HFFc6 (cell line): ENCODE data around the gene HLA-A. TPM values are rescaled to one million over a fixed set of nuclear protein-coding genes. Genes with fewer than 3 reads are reported as not detected.
"Not testable (repeated sequence)": the region's sequence is repeated elsewhere in the genome, so short reads cannot be mapped to it uniquely, and the experiment has no call there.

ENCODE experiments used
- DNase-seq: peaks from one replicate; pipeline ENCODE4 v3.0.0-alpha.2; 2018
- H3K27ac Mint-ChIP-seq: 2 replicates; pipeline ENCODE4 v1.8.0; 2020; ENCODE audit warnings: mild to moderate bottlenecking, mixed read lengths
- H3K27me3 Mint-ChIP-seq: 2 replicates; pipeline ENCODE4 v1.8.0; 2021; ENCODE audit warnings: mild to moderate bottlenecking, moderate library complexity, mixed read lengths; ENCODE audit not compliant: insufficient read depth
- H3K36me3 Mint-ChIP-seq: 2 replicates; pipeline ENCODE4 v1.8.0; 2021; ENCODE audit warnings: low read depth, mixed read lengths
- H3K4me1 Mint-ChIP-seq: 2 replicates; pipeline ENCODE4 v1.8.0; 2020; ENCODE audit warnings: low read depth, mixed read lengths
- H3K4me3 Mint-ChIP-seq: 2 replicates; pipeline ENCODE4 v1.8.0; 2020; ENCODE audit warnings: mild to moderate bottlenecking, moderate library complexity, mixed read lengths
- H3K9me3 Mint-ChIP-seq: 2 replicates; pipeline ENCODE4 v1.8.0; 2020; ENCODE audit warnings: mild to moderate bottlenecking, mixed read lengths
- total RNA-seq, 6 experiments: library from RNA; stranded (reverse); fragmentation: NEBNext Ultra II Directional; extraction: Animal tissue kit (Norgen Biotek cat#: 25700); gene quantifications; 2 replicates in 1 of 6; 3 replicates in 5 of 6; pipeline ENCODE4 v1.2.3, GENCODE V29; 2021
- TF ChIP-seq, protein P1 (sequence below): fragments of 200-600 bp; sonication (generic); IDR thresholded peaks from 2 replicates; pipeline ENCODE4 v1.5.0; 2021; ENCODE audit warnings: antibody characterized with exemption, mild to moderate bottlenecking

The HLA-A gene
- total RNA-seq, 6 experiments from 2014 or later: 116 to 159 (median 149) TPM

DNA sequence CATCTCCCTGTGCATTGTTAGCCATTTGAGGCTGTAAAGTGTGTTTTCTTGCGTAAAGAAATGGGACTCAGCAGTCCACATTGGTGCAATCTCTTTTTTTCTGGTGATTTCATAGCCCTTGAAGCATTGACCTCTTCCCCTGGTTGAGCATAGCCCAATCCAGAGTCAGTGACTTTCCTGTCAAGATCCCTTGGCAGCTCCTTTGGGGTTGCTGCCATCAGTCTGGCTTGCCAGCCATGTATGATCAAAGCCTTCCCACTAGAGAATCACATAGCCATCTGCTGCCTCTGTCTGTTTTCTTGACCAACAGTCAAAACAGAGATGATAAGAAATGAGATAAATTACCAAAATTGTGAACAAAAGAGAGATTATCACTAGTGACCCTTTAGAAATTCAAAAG lies 19.6 kb downstream of the HLA-A start:
- H3K36me3 Mint-ChIP-seq: no peaks in the 10 kb centered on the region
- TF ChIP-seq, protein P1, sequence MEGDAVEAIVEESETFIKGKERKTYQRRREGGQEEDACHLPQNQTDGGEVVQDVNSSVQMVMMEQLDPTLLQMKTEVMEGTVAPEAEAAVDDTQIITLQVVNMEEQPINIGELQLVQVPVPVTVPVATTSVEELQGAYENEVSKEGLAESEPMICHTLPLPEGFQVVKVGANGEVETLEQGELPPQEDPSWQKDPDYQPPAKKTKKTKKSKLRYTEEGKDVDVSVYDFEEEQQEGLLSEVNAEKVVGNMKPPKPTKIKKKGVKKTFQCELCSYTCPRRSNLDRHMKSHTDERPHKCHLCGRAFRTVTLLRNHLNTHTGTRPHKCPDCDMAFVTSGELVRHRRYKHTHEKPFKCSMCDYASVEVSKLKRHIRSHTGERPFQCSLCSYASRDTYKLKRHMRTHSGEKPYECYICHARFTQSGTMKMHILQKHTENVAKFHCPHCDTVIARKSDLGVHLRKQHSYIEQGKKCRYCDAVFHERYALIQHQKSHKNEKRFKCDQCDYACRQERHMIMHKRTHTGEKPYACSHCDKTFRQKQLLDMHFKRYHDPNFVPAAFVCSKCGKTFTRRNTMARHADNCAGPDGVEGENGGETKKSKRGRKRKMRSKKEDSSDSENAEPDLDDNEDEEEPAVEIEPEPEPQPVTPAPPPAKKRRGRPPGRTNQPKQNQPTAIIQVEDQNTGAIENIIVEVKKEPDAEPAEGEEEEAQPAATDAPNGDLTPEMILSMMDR: no peak
- DNase-seq: no peak
- H3K4me1 Mint-ChIP-seq: peaks cover 29% of the 10 kb centered on the region
- H3K27me3 Mint-ChIP-seq: peaks cover 15% of the 10 kb centered on the region
- no peaks in the 10 kb centered on the region for H3K9me3 Mint-ChIP-seq
- H3K27ac Mint-ChIP-seq: no peak overlapping the region
- H3K4me3 Mint-ChIP-seq: no peak overlapping the region

- peaks cover 42% of the 10 kb centered on the region for H3K4me1 Mint-ChIP-seq
- H3K27ac Mint-ChIP-seq, H3K36me3 Mint-ChIP-seq, H3K9me3 Mint-ChIP-seq, DNase-seq, H3K4me3 Mint-ChIP-seq: not testable (repeated sequence)
- peaks cover 11% of the 10 kb centered on the region for H3K27me3 Mint-ChIP-seq
These were observed 21.4 kb downstream of the HLA-A start for GRCh38 chr6:29963697-29964096.

DNA sequence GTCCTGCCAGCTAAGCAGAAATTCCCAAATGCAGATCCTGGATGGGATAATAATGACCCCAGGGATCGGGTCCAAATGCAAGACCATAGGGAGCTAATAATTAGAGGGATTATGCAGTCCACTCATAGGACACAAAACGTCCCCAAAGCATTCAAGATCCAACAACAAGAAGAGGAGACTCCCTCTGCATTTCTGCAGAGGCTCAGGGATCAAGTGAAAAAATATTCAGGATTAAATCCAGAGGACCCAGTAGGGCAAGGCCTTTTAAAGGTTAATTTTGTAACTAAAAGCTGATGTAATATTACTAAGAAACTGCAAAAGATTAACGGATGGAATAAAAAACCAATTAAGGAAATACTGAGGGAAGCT lies 22.2 kb downstream of the HLA-A start:
- DNase-seq: no peak
- Mint-ChIP-seq H3K4me3 (peak overlapping the region; percentile 81), H3K27ac (peak overlapping the region; percentile 83), H3K27me3 (peaks cover 5% of the 10 kb centered on the region), H3K9me3 (no peaks in the 10 kb centered on the region), H3K36me3 (no peaks in the 10 kb centered on the region), H3K4me1 (peaks cover 42% of the 10 kb centered on the region)
- TF ChIP-seq, protein P1: no peak

DNA sequence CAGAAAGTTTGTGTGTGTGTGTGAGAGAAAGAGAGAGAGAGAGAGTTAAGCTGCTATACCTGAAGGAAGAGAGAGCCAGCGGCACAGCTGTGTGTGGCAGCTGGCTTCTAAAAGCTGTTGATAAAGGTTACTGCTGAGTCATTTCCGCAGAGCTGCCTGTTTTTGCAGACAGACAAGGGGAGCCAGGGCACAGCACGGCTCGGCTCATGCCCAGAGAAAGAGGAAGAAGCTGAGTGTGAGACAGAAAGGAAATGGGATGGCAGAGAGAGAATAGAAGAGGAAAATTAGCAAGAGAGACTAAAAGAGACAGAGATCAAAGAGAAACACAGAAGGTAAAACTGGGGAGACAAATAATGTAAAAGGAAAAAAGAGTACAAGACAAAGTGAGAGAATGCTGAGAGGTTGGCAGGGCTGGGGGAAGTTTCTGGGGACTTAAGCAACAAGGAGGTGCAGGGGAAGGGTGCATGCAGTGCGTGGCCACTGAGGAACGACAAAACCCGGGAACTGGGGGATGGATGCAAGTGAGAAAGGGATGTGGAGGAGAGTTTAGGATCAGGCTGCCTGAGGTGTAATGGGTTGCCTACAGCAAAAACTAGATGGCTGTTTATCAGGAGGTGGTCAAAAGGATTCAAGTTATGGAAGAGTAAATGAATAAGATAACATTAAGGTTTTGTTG lies 22.7 kb downstream of the HLA-A start:
- TF ChIP-seq, protein P1: no peak
- DNase-seq: peak; percentile 67
- H3K27ac Mint-ChIP-seq: peak overlapping the region; percentile 83
- peak overlapping the region; percentile 81 for H3K4me3 Mint-ChIP-seq
- H3K36me3 Mint-ChIP-seq: no peaks in the 10 kb centered on the region
- peaks cover 42% of the 10 kb centered on the region for H3K4me1 Mint-ChIP-seq
- no peaks in the 10 kb centered on the region for H3K9me3 Mint-ChIP-seq
- peaks cover 3% of the 10 kb centered on the region; the same call in 1 of the 2 replicates for H3K27me3 Mint-ChIP-seq

DNA sequence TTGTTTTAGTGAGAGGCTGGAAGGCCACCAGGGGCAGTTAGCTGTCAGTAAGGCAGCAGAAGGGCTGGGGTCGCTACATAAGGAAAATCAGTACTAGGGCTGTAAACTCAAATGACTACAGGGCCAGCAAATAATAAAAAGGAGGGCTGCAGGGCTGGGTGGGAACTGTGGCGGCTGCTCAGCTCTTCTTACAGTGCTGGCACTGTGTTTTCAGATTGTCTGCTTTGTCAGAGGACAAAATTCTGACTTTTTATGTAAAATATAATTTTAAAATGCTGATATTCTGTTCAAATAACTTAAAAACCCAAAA lies 23.2 kb downstream of the HLA-A start:
- Mint-ChIP-seq H3K36me3 (no peaks in the 10 kb centered on the region), H3K4me3 (peak overlapping the region; percentile 81), H3K4me1 (peaks cover 42% of the 10 kb centered on the region), H3K27me3 (peaks cover 3% of the 10 kb centered on the region; the same call in 1 of the 2 replicates), H3K27ac (peak overlapping the region; percentile 83), H3K9me3 (no peaks in the 10 kb centered on the region)
- TF ChIP-seq, protein P1: no peak
- no peak for DNase-seq

DNA sequence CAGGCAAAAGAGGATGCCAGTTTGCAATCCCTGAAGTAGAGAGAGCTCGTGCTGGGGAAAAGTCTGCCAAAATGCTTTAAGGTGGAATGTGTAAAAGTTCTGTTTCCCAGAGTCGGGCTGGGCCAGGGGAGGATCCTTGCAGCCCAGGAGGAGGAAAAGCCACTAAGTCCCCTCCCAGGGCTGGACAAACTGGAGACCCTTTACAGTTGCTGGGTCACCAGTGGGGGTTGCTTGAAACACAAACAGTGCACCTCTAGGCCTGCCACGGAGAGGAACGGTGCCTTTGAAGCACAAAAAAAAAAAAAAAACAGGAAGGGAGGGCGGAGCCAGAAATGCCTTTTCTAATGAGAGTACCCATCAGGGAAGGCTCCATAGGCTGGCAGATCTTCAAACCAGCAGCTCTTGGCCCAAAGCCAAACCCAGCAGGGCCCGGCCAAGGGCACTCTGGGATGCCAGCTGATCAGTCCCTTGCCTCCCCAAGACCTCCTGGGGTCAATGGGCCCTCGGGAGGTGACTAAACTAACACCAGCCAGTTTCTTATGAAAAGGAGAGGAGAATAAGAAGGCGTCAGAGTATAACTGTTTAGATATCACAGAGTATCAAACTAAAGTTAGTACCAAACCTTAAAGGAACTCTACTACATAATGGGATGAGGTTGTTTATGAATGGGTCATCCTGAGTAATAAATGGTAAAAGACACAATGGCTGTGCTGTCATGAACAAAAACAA lies 23.7 kb downstream of the HLA-A start:
- no peaks in the 10 kb centered on the region for H3K9me3 Mint-ChIP-seq

More for the DNA sequence above, 23.7 kb downstream of the HLA-A start:
- H3K4me3 Mint-ChIP-seq: peak overlapping the region; percentile 81
- H3K27ac Mint-ChIP-seq: peak overlapping the region; percentile 83
- TF ChIP-seq, protein P1: no peak
- no peaks in the 10 kb centered on the region for H3K36me3 Mint-ChIP-seq
- H3K4me1 Mint-ChIP-seq: peaks cover 42% of the 10 kb centered on the region
- peak; percentile 27 for DNase-seq
- peaks cover 3% of the 10 kb centered on the region; the same call in 1 of the 2 replicates for H3K27me3 Mint-ChIP-seq
